HepG2 (cell line): ENCODE data around the gene C17orf58. TPM values are rescaled to one million over a fixed set of nuclear protein-coding genes. Genes with fewer than 3 reads are reported as not detected.

Experiments
- ATAC-seq: fragments of 200-7000 bp; cut with Tn5 transposase; 3 replicates; pipeline ENCODE4 v1.9.1; 2020; ENCODE audit warnings: mild to moderate bottlenecking, moderate library complexity
- BruUV-seq: library from RNA; stranded (reverse); fragments of 400-500 nt; replicated peaks from 2 replicates; lab custom pipeline; 2021; lab: Mats Ljungman, UMichigan
- CTCF ChIA-PET: fragments of 300-600 bp; formaldehyde crosslinking; extraction: SDS; loops from one replicate; lab custom pipeline; 2021; ENCODE audit warnings: low total read pairs, inconsistent platforms, low intra/inter-chr PET ratio; lab: Yijun Ruan, JAX
- POLR2A ChIA-PET: fragments of 350-600 bp; sonication (Branson Sonifier 250); formaldehyde crosslinking; loops from one replicate; lab custom pipeline; 2020; ENCODE audit warnings: antibody characterized with exemption, inconsistent platforms; lab: Yijun Ruan, JAX
- DNase-seq: peaks from one replicate; pipeline ENCODE4 v3.0.0-alpha.2; 2015; ENCODE audit warnings: low spot score
- FAIRE-seq: peaks from 3 replicates; lab custom pipeline; 2011; peaks lifted over from hg19 to GRCh38; lab: Jason Lieb, UNC
- H2AFZ ChIP-seq: one replicate; pipeline ENCODE4 v1.6.1; 2011; ENCODE audit warnings: low read length, inconsistent platforms
- H3K27ac ChIP-seq: fragments of 300-600 bp; 3 replicates; pipeline ENCODE4 v1.8.0; 2011; ENCODE audit warnings: mixed run types, mild to moderate bottlenecking, mixed read lengths, low read length, inconsistent platforms; ENCODE audit not compliant: insufficient read depth; ENCODE audit errors: extremely low read length
- H3K27me3 ChIP-seq, 2 experiments: fragments of 200-600 bp in 1 of 2; 2 replicates in 1 of 2; 3 replicates in 1 of 2; pipeline versions ENCODE4 v1.6.0 to v1.8.0; 2011; ENCODE audit warnings: low read length in 2 of 2, mild to moderate bottlenecking in 2 of 2, moderate library complexity in 2 of 2, inconsistent platforms in 1 of 2; ENCODE audit not compliant: insufficient read depth in 2 of 2, control insufficient read depth in 1 of 2
- H3K36me3 ChIP-seq, 2 experiments: fragments of 200-600 bp in 1 of 2; replicated peaks in 1 of 2; 2 replicates in 1 of 2; 3 replicates in 1 of 2; pipeline versions ENCODE4 v1.5.1 to v1.8.0; 2011; ENCODE audit warnings: low read length in 2 of 2, inconsistent platforms in 1 of 2; ENCODE audit not compliant: insufficient read depth in 2 of 2, control insufficient read depth in 1 of 2
- H3K4me1 ChIP-seq: 2 replicates; pipeline ENCODE4 v1.5.1; 2012; ENCODE audit warnings: low read length, inconsistent platforms; ENCODE audit not compliant: insufficient read depth
- H3K4me2 ChIP-seq: 2 replicates; pipeline ENCODE4 v1.6.0; 2011; ENCODE audit warnings: low read depth, low read length, inconsistent platforms
- H3K4me3 ChIP-seq, 3 experiments: fragments of 200-600 bp in 1 of 3; sonication (generic), shearing (Covaris generic) in 1 of 3; replicated peaks in 1 of 3; 2 replicates each; pipeline ENCODE4 v1.5.1; 2011 to 2016; ENCODE audit warnings: low read length in 3 of 3, inconsistent platforms in 2 of 3, low read depth in 2 of 3, mild to moderate bottlenecking in 2 of 3, control low read depth in 1 of 3, mixed read lengths in 1 of 3; ENCODE audit not compliant: insufficient read depth in 1 of 3
- H3K79me2 ChIP-seq: one replicate; pipeline ENCODE4 v1.6.1; 2011; ENCODE audit warnings: low read length, inconsistent platforms; ENCODE audit not compliant: insufficient read depth
- H3K9ac ChIP-seq: 2 replicates; pipeline ENCODE4 v1.6.0; 2011; ENCODE audit warnings: mild to moderate bottlenecking, low read depth, low read length, inconsistent platforms; ENCODE audit not compliant: insufficient read depth
- H3K9me3 ChIP-seq: 2 replicates; pipeline ENCODE4 v1.5.1; 2012; ENCODE audit warnings: mild to moderate bottlenecking, low read length
- H4K20me1 ChIP-seq: 2 replicates; pipeline ENCODE4 v1.6.0; 2011; ENCODE audit warnings: inconsistent platforms, mild to moderate bottlenecking, low read length, moderate library complexity; ENCODE audit not compliant: insufficient read depth
- ARNT ChIP-seq: fragments of 450-650 bp; IDR thresholded peaks from 2 replicates; pipeline ENCODE4 v1.6.1; 2017
- ARNT2 ChIP-seq: sonication (generic); formaldehyde crosslinking; IDR thresholded peaks from 2 replicates; pipeline ENCODE4 v1.8.0; 2022; ENCODE audit warnings: mild to moderate bottlenecking, low read depth, missing genetic modification reagents, moderate library complexity
- ELF1 ChIP-seq: sonication (generic); formaldehyde crosslinking; IDR thresholded peaks from 2 replicates; pipeline ENCODE4 v1.4.0; 2020; ENCODE audit warnings: missing genetic modification reagents
- GFI1 ChIP-seq: sonication (generic); formaldehyde crosslinking; IDR thresholded peaks from 2 replicates; pipeline ENCODE4 v1.5.0; 2020; ENCODE audit warnings: missing genetic modification reagents, mild to moderate bottlenecking, borderline replicate concordance
- HNRNPUL1 ChIP-seq: fragments of 200-400 bp; formaldehyde crosslinking; IDR thresholded peaks from 2 replicates; pipeline ENCODE4 v1.6.1; 2017; ENCODE audit warnings: low read depth, mild to moderate bottlenecking, low read length, moderate library complexity
- KMT2B ChIP-seq: IDR thresholded peaks from 2 replicates; pipeline ENCODE4 v1.6.1; 2016; ENCODE audit warnings: missing genetic modification reagents, missing compliant biosample characterization
- LCORL ChIP-seq, 2 experiments: fragments of 450-650 bp in 1 of 2; sonication (generic) in 1 of 2; formaldehyde crosslinking in 1 of 2; IDR thresholded peaks; 2 replicates each; pipeline versions ENCODE4 v1.5.0 to v1.6.1; 2017 to 2020; ENCODE audit warnings: antibody characterized with exemption in 1 of 2, missing genetic modification reagents in 1 of 2
- MIER2 ChIP-seq: IDR thresholded peaks from 2 replicates; pipeline ENCODE4 v1.6.1; 2016; ENCODE audit warnings: missing biosample characterization, missing genetic modification reagents
- MYC ChIP-seq: sonication (generic); formaldehyde crosslinking; IDR thresholded peaks from 2 replicates; pipeline ENCODE4 v1.9.0; 2021; ENCODE audit warnings: missing genetic modification reagents, borderline replicate concordance
- MYNN ChIP-seq: sonication (generic); formaldehyde crosslinking; IDR thresholded peaks from 2 replicates; pipeline ENCODE4 v1.4.0; 2020; ENCODE audit warnings: mild to moderate bottlenecking, low read depth, missing genetic modification reagents
- NONO ChIP-seq, 2 experiments: fragments of 450-650 bp in 1 of 2; sonication (generic) in 1 of 2; formaldehyde crosslinking in 1 of 2; IDR thresholded peaks in 1 of 2; conservative IDR thresholded peaks in 1 of 2; 2 replicates each; pipeline versions ENCODE4 v1.6.1 to v1.8.0; 2017 to 2022; ENCODE audit warnings: mild to moderate bottlenecking in 1 of 2, missing genetic modification reagents in 1 of 2, moderate library complexity in 1 of 2
- POGK ChIP-seq: sonication (generic); formaldehyde crosslinking; conservative IDR thresholded peaks from 2 replicates; pipeline ENCODE4 v1.8.0; 2022; ENCODE audit warnings: mild to moderate bottlenecking, moderate library complexity, missing genetic modification reagents
- REL ChIP-seq: sonication (generic); formaldehyde crosslinking; conservative IDR thresholded peaks from 2 replicates; pipeline ENCODE4 v1.8.0; 2022; ENCODE audit warnings: mild to moderate bottlenecking, missing genetic modification reagents, moderate library complexity
- RORA ChIP-seq: sonication (generic); formaldehyde crosslinking; IDR thresholded peaks from 2 replicates; pipeline ENCODE4 v1.5.0; 2020; ENCODE audit warnings: mild to moderate bottlenecking, missing genetic modification reagents, moderate library complexity
- ZFX ChIP-seq: sonication (generic); formaldehyde crosslinking; IDR thresholded peaks from 2 replicates; pipeline ENCODE4 v1.4.0; 2020; ENCODE audit warnings: mild to moderate bottlenecking, low read depth, missing genetic modification reagents, moderate library complexity
- ZIK1 ChIP-seq: sonication (generic); formaldehyde crosslinking; IDR thresholded peaks from 2 replicates; pipeline ENCODE4 v1.5.0; 2020; ENCODE audit warnings: mild to moderate bottlenecking, low read depth, missing genetic modification reagents, borderline replicate concordance
- ZNF451 ChIP-seq: sonication (generic); formaldehyde crosslinking; IDR thresholded peaks from 2 replicates; pipeline ENCODE4 v1.5.0; 2020; ENCODE audit warnings: mild to moderate bottlenecking, missing genetic modification reagents
- ZNF496 ChIP-seq: sonication (generic); formaldehyde crosslinking; IDR thresholded peaks from 2 replicates; pipeline ENCODE4 v1.8.1; 2023; ENCODE audit warnings: mild to moderate bottlenecking, moderate library complexity, missing genetic modification reagents; ENCODE audit not compliant: insufficient replicate concordance
- ZNF607 ChIP-seq: sonication (generic); formaldehyde crosslinking; IDR thresholded peaks from 2 replicates; pipeline ENCODE4 v1.5.1; 2020; ENCODE audit warnings: missing genetic modification reagents, mild to moderate bottlenecking, borderline replicate concordance
- ZNF644 ChIP-seq: IDR thresholded peaks from 2 replicates; pipeline ENCODE4 v1.6.1; 2016; ENCODE audit warnings: low read depth
- ZNF891 ChIP-seq: sonication (generic); formaldehyde crosslinking; IDR thresholded peaks from 2 replicates; pipeline ENCODE4 v1.5.0; 2020; ENCODE audit warnings: mild to moderate bottlenecking, missing genetic modification reagents
- WGBS: methylation state at CpG from one replicate; pipeline ENCODE4 v1.1.6; 2017; ENCODE audit warnings: low lambda C conversion rate; 5-methylcytosine and 5-hydroxymethylcytosine counted together
- in situ Hi-C: cut with HindIII; loops from 2 replicates; pipeline ENCODE4 v1.10.0; 2017; ENCODE audit warnings: low pct_unique_long_range_greater_than_20kb; ENCODE audit not compliant: extremely low pct_ligation_motif_present
- intact Hi-C: fragments of 100-400 bp; cut with micrococcal nuclease; formaldehyde crosslinking; loops from one replicate; pipeline ENCODE4 v1.10.0; 2022; ENCODE audit not compliant: unreplicated experiment
- polyA plus RNA-seq, 8 experiments: library from polyadenylated mRNA; depleted of rRNA in 3 of 8; stranded (reverse) in 7 of 8; unstranded in 1 of 8; fragments of >200 nt; fragmentation: Illumina TruSeq in 4 of 8; extraction: Trizol in 4 of 8; gene quantifications; 2 replicates each; pipeline versions ENCODE4 v1.2.1 to v1.2.3, GENCODE V29; 2011 to 2016; ENCODE audit warnings: low read depth in 4 of 8, missing spikeins in 1 of 8, mixed read lengths in 1 of 8; ENCODE audit not compliant: insufficient read depth in 1 of 8
- total RNA-seq, 5 experiments: library from RNA; depleted of rRNA; stranded (reverse); fragments of >200 nt; fragmentation: Illumina TruSeq; extraction: Trizol; gene quantifications; 2 replicates each; pipeline ENCODE4 v1.2.3, GENCODE V29; 2016; ENCODE audit warnings: low read depth in 1 of 5

The C17orf58 gene
- total and polyA plus RNA-seq, 2 of the 13 experiments (the other 11 are each of a cell fraction or from before 2014, with no cell fraction given): 15.6 to 15.8 TPM

DNA sequence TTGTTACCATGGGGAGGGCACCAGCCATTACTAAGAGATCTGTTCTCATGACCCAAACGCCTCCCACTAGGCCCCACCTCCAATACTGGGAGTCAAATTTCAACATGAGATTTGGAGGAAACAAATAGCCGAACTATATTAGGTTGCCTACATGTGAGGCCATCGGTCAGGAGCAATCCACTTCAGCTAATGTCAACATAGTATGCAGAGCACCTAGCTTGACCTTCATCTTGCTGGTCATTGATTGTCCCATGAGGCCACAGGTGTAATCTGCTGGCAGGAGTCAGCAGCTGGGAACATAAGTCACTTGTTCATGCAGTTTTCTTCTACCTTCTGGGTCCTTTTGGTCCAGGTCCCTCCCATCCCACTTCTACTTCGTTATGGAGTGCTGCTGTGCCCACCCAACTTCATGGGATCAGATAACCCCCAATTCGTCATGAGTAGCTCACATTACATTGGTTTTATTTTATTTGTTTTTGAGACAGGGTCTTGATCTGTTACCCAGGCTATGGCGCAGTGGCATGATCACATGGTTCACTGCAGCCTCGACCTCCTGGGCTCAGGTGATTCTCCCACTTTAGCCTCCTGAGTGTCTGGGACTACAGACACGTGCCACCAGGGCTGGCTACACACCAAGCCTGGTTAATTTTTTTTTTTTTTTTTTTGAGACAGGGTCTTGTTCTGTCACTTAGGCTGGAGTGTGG lies 33.4 kb upstream of the C17orf58 start:
- in situ Hi-C loops: no loop called here
- peak overlapping the region; percentile 52 for H3K27ac ChIP-seq
- DNase-seq: peak; percentile 97
- TF ChIP-seq LCORL (IDR thresholded peaks at IDR 0.05) (peak; percentile 34; the same call in 1 of the 2 replicates), LCORL (CRISPR knock-in tag; IDR thresholded peaks at IDR 0.05) (peak; percentile 97), KMT2B (CRISPR knock-in tag) (0 out of 2 replicates have a peak, but pooled peaks have one; percentile 48), ARNT2 (0 out of 2 replicates have a peak, but pooled peaks have one; percentile 16), MYC (CRISPR knock-in tag) (peak; percentile 76), RORA (CRISPR knock-in tag) (no peak), ZIK1 (CRISPR knock-in tag) (0 out of 2 replicates have a peak, but pooled peaks have one; percentile 68), ZNF607 (CRISPR knock-in tag) (peak; percentile 36; the same call in 1 of the 2 replicates), ELF1 (peak; percentile 57; the same call in 1 of the 2 replicates), GFI1 (CRISPR knock-in tag) (0 out of 2 replicates have a peak, but pooled peaks have one; percentile 22), HNRNPUL1 (no peak), ARNT (no peak), NONO (IDR thresholded peaks at IDR 0.05) (no peak), NONO (CRISPR knock-in tag; conservative IDR thresholded peaks at IDR 0.05) (peak; percentile 89), ZNF496 (CRISPR knock-in tag) (no peak), ZFX (CRISPR knock-in tag) (peak; percentile 63), ZNF891 (CRISPR knock-in tag) (no peak), POGK (CRISPR knock-in tag) (peak; percentile 50; the same call in 1 of the 2 replicates), ZNF644 (peak; percentile 92), MYNN (CRISPR knock-in tag) (0 out of 2 replicates have a peak, but pooled peaks have one; percentile 45), REL (peak; percentile 71; the same call in 1 of the 2 replicates), MIER2 (peak; percentile 42; the same call in 1 of the 2 replicates), ZNF451 (CRISPR knock-in tag) (0 out of 2 replicates have a peak, but pooled peaks have one; percentile 24)

More for the DNA sequence above, 33.4 kb upstream of the C17orf58 start:
- ATAC-seq (peak; percentile 92), FAIRE-seq (peak; percentile 94)
- Histone ChIP-seq H3K9ac (peak overlapping the region; percentile 8), H3K79me2 (no peaks in the 10 kb centered on the region), H2AFZ (no peak overlapping the region), H3K27me3 (no peaks in the 10 kb centered on the region), H3K9me3 (no peaks in the 10 kb centered on the region), H4K20me1 (no peaks in the 10 kb centered on the region), H3K4me3 (peak overlapping the region in 1 of 3 experiments; percentile 20; a peak in 1 of 6 replicates), H3K4me2 (peak overlapping the region; percentile 54), H3K36me3 (no peaks in the 10 kb centered on the region), H3K4me1 (peaks cover 62% of the 10 kb centered on the region)
- WGBS: 9% methylated on average over 8 of the region's 8 CpGs
- ChIA-PET POLR2A (interaction anchor here (0.6 to 3.5 kb wide), 6 partner anchors 10 to 426 kb away, joined by 3 to 37 read pairs (median 3); no protein-coding TSS in a partner anchor), CTCF (no interaction called here)
- intact Hi-C loops: loop anchor here (10.0 kb wide), 1 partner anchor 425 kb away; the partner anchor contains the start of gene WIPI1
- BruUV-seq: no TSS peak
